Esophagus (tissue), 2 donors: ENCODE measurements around the gene MEGF11. TPM values are rescaled to one million over a fixed set of nuclear protein-coding genes. Genes with fewer than 3 reads are reported as not detected.

Experiments
- H3K27ac ChIP-seq, 2 donors: one replicate each; pipeline ENCODE4 v1.5.1; 2013; ENCODE audit warnings: low read depth in 2 of 2, mild to moderate bottlenecking in 2 of 2, inconsistent platforms in 1 of 2, low read length in 1 of 2, moderate library complexity in 1 of 2
- H3K27me3 ChIP-seq, 2 donors: one replicate each; pipeline ENCODE4 v1.6.1; 2013; ENCODE audit warnings: low read length in 2 of 2, control low read depth in 1 of 2, mild to moderate bottlenecking in 1 of 2; ENCODE audit not compliant: insufficient read depth in 2 of 2, control insufficient read depth in 1 of 2
- H3K36me3 ChIP-seq, 2 donors: one replicate each; pipeline ENCODE4 v1.6.1; 2013; ENCODE audit warnings: low read length in 1 of 2; ENCODE audit not compliant: control insufficient read depth in 2 of 2, insufficient read depth in 2 of 2
- H3K4me1 ChIP-seq, 2 donors: one replicate each; pipeline ENCODE4 v1.6.1; 2013; ENCODE audit warnings: low read length in 1 of 2; ENCODE audit not compliant: control insufficient read depth in 2 of 2, insufficient read depth in 2 of 2
- H3K4me3 ChIP-seq, 2 donors: one replicate each; pipeline ENCODE4 v1.5.1; 2013; ENCODE audit warnings: low read length in 2 of 2, mild to moderate bottlenecking in 2 of 2, low read depth in 1 of 2, moderate library complexity in 1 of 2
- H3K9me3 ChIP-seq, 2 donors: one replicate each; pipeline ENCODE4 v1.6.1; 2013; ENCODE audit warnings: mild to moderate bottlenecking in 2 of 2, low read depth in 1 of 2, low read length in 1 of 2, moderate library complexity in 1 of 2; ENCODE audit not compliant: control insufficient read depth in 2 of 2, insufficient read depth in 1 of 2
- whole genome bisulfite sequencing, 2 donors: extraction: QIAGEN DNeasy Blood & Tissue Kit; methylation state at CpG; one replicate each; pipeline ENCODE4 v1.1.7; 2013; 5-methylcytosine and 5-hydroxymethylcytosine counted together
- polyA plus RNA-seq, 2 donors: library from polyadenylated mRNA; stranded (reverse); fragments of 200-250 nt; gene quantifications; one replicate each; pipeline ENCODE4 v1.2.3, GENCODE V29; 2013
- donor health status: healthy with polysubstance abuse.
- donor health status: Bipolar disorder and iron deficiency.

The MEGF11 gene
- polyA plus RNA-seq, 2 donors, result not detected

DNA sequence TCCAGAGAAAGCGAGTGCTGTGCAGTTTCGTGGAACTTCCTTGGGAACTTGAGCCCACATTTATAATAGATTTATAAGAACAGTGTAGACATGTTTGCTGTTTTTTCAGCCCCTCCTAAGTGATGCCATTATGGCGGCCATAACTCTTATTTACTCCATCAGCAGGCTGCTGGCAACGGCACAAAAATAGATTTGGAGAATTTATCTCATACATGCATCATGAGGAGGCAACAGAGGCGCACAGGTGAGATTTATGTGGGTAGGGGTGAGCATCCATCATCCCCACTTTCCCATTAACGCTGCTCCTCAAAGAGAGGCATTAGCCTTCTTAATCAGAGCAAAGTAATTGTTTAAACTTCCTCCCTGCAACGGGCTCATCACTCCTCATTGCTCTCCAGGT, 201.7 kb downstream of the MEGF11 start:
- 71 to 75% methylated on average over 7 of the region's 7 CpGs for WGBS, 2 donors
- Histone ChIP-seq H3K4me3 (no peak overlapping the region), H3K27me3 (no peaks in the 10 kb centered on the region), H3K4me1 (no peaks in the 10 kb centered on the region), H3K36me3 (no peaks in the 10 kb centered on the region), H3K27ac (no peak overlapping the region), H3K9me3 (no peaks in the 10 kb centered on the region)

DNA sequence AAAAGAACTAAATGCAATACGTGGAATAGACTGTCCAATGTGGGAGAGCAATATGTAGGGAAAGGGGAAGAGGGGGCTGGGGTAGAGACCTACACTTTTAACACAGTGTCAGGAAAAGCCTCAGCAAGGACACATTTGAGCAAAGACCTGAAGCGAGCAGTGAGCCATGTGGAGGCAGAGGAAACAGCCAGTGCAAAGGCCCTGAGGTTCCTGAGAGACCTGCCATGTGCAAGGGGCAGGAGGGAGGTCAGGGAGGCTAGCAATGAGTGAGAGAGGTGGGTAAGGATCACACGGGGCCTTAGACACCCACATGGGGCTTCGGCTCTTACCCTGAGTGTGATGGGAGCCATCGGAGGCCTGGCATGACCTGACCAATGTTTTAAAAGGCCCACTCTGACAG, 203.3 kb downstream of the MEGF11 start:
- no peaks in the 10 kb centered on the region for H3K27me3 ChIP-seq
- no peaks in the 10 kb centered on the region for H3K4me1 ChIP-seq
- 84 to 85% methylated on average over 5 of the region's 5 CpGs for WGBS, 2 donors
- no peak overlapping the region for H3K27ac ChIP-seq
- no peaks in the 10 kb centered on the region for H3K36me3 ChIP-seq
- H3K4me3 ChIP-seq, result no peak overlapping the region
- H3K9me3 ChIP-seq, result peaks cover 0 to 2% of the 10 kb centered on the region in 2 donors

DNA sequence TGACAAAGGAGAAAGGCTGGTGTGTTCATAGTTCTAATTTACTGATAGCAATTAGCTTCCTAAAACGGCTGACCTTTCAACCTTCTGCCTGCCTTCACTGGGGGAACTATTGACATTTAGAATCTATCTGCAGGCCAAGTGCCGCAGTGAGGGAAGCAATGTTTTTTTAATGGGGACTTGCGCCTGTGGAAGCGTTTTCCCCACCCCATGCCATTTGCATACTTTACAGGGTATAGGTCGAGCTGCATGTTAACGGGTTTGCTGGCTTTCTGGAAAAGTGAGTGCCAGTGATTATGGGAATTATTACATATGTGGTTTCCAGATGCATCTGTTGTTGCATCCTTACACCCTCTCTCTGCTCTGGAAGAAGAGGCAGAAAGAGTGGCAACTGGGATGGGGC, 204.2 kb downstream of the MEGF11 start:
- Histone ChIP-seq H3K27ac (no peak overlapping the region), H3K27me3 (no peaks in the 10 kb centered on the region), H3K36me3 (no peaks in the 10 kb centered on the region), H3K4me1 (no peaks in the 10 kb centered on the region), H3K9me3 (peaks cover 0 to 2% of the 10 kb centered on the region in 2 donors), H3K4me3 (no peak overlapping the region)
- 59 to 77% methylated on average over 6 of the region's 6 CpGs for WGBS, 2 donors

DNA sequence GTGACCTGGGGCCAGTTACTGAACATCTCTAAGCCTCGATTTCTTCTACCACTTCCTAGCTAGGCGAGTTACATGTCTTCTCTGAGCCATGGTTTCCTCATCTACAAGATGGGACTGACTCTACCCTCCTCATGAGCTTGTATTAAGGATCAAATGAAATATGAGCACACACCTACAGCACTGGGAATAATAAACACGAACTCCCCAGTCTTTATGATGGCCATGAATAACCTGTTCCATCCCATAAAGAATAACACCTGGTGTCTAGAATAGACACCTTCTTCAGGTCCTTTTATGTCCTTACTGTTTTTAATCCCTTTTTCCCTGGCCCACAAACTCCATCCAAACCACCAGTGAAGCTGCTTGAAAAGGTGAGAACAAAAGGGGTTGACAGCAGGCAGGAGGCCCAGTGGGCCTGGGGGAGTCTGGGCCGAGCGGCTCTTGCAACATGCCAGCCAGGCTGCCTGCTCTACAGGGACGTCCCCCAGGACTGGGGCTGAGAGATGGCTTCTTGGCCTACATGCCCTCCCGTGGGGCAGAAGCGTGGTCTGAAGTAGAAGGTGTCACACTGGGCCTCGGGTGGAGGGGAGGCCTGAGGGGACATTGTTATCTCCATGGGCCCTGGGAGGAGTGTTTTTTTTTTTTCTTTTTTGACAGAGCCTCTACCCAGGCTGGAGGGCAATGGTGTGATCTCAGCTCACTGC, 206.1 kb downstream of the MEGF11 start:
- H3K9me3 ChIP-seq, result peaks cover 0 to 2% of the 10 kb centered on the region in 2 donors
- H3K27me3 ChIP-seq, result no peaks in the 10 kb centered on the region
- WGBS, 2 donors, result 73 to 82% methylated on average over 9 of the region's 9 CpGs
- no peaks in the 10 kb centered on the region for H3K36me3 ChIP-seq
- H3K4me1 ChIP-seq, result no peaks in the 10 kb centered on the region
- no peak overlapping the region for H3K27ac ChIP-seq
- H3K4me3 ChIP-seq, result no peak overlapping the region

DNA sequence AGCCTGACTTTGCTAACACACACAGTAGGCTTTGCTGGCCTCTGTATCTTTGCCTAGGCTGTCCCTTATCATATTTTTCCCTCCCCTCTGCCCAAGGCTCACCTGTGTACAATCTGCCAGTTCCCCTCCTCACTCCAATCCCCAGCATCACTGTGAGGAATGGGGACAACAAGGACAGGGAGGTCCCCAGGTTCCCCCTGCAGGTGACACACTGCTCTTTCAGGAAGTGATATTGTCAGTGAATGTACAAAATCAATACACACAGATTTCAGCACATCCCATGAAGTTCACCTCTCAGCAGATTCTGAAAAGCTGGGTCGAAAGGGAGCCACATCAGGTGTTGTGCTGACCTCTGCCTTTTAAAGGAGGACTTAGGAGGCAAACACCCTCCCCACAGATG, 206.8 kb downstream of the MEGF11 start:
- 57 to 71% methylated on average over 1 of the region's 1 CpG for WGBS, 2 donors
- no peaks in the 10 kb centered on the region for H3K4me1 ChIP-seq
- H3K4me3 ChIP-seq, result no peak overlapping the region
- H3K27me3 ChIP-seq, result no peaks in the 10 kb centered on the region
- H3K36me3 ChIP-seq, result no peaks in the 10 kb centered on the region
- peaks cover 0 to 2% of the 10 kb centered on the region in 2 donors for H3K9me3 ChIP-seq
- no peak overlapping the region for H3K27ac ChIP-seq

DNA sequence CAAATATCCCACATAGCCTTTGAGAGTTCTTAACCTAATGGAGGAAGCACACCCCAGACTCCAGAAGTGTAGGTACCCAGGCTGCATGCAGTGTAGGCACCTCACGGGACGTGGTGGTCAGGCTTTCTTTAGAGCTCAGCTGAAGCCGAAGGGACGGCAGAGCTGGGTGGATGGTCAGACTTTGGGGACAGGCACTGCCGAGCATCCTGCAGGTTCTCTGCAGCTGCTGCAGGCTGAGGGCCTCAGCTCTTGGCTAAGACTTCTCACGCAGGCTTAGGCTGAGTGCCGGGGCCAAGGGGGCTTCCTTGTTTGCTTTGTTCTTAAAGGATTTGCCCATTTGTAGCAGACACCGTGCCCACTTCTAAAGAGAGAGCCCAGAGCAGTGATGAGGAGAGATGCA, 207.2 kb downstream of the MEGF11 start:
- H3K27ac ChIP-seq, result no peak overlapping the region
- H3K27me3 ChIP-seq, result no peaks in the 10 kb centered on the region
- peaks cover 0 to 2% of the 10 kb centered on the region in 2 donors for H3K9me3 ChIP-seq
- H3K36me3 ChIP-seq, result no peaks in the 10 kb centered on the region
- H3K4me3 ChIP-seq, result no peak overlapping the region
- H3K4me1 ChIP-seq, result no peaks in the 10 kb centered on the region
- 61 to 71% methylated on average over 8 of the region's 8 CpGs for WGBS, 2 donors

DNA sequence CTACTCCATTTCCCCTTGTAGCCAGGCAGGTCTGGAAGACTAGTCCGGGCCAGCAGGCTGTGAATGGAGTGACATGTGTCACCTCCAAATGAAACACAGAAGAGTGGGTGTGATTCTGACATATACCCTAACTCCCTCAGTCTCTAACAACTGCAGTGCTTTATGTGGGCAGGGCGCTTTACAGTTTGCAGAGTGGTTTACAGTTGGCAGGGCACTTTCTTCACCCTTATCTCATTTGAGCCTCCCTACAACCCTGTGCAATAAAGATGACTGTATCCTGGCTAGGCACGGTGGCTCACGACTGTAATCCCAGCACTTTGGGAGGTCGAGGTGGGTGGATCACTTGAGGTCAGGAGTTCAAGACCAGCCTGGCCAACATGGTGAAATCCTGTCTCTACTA, 208.0 kb downstream of the MEGF11 start:
- H3K27ac ChIP-seq, result no peak overlapping the region
- no peaks in the 10 kb centered on the region for H3K4me1 ChIP-seq
- WGBS, 2 donors, result 79 to 83% methylated on average over 5 of the region's 5 CpGs
- no peak overlapping the region for H3K4me3 ChIP-seq
- H3K9me3 ChIP-seq, result peaks cover 0 to 2% of the 10 kb centered on the region in 2 donors
- H3K36me3 ChIP-seq, result no peaks in the 10 kb centered on the region
- no peaks in the 10 kb centered on the region for H3K27me3 ChIP-seq

DNA sequence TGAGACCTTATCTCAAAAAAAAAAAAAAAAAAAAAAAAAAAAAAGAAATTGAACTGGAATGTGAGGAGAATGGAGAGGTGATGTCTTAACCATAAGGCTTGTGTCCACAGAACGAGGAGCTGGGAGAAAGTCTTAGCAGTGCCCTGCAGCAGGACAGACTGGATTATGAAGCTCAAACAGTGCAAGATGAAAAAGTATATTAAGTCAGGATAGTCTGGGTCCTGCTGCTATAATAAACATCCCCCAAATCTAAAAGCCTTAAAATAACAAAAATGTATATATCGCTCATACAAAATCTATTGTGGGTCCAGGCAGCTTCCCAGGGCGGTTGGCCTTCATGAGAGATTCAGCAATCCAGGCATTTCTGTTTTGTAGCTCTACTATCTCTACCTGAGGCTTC, 208.7 kb downstream of the MEGF11 start:
- no peaks in the 10 kb centered on the region for H3K27me3 ChIP-seq
- no peaks in the 10 kb centered on the region for H3K36me3 ChIP-seq
- no peak overlapping the region for H3K4me3 ChIP-seq
- peaks cover 0 to 2% of the 10 kb centered on the region in 2 donors for H3K9me3 ChIP-seq
- H3K4me1 ChIP-seq, result no peaks in the 10 kb centered on the region
- WGBS, 2 donors, result 87 to 88% methylated on average over 3 of the region's 3 CpGs
- H3K27ac ChIP-seq, result no peak overlapping the region

DNA sequence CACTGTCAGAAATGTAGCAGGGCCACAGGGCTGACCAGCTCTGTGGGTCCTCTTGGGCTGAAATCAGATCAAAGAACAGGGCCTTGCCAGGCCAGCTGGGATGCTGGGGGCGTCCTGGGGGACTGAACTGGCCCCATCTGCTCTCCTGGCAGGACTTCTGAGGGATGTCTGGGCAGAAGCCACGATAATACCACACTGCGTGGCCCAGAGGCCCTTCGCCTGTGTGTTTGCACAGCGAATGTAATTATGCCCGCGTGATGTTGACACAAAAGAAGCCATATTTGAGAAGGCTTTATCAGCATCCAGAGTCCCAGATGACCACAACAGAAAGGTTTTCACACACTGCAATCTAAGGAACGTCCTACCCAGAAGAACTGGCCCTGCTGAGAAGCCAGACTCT, 210.3 kb downstream of the MEGF11 start:
- Histone ChIP-seq H3K9me3 (peaks cover 0 to 2% of the 10 kb centered on the region in 2 donors), H3K27me3 (no peaks in the 10 kb centered on the region), H3K4me3 (no peak overlapping the region), H3K4me1 (no peaks in the 10 kb centered on the region), H3K27ac (no peak overlapping the region), H3K36me3 (no peaks in the 10 kb centered on the region)
- WGBS, 2 donors, result 31 to 44% methylated on average over 8 of the region's 8 CpGs

DNA sequence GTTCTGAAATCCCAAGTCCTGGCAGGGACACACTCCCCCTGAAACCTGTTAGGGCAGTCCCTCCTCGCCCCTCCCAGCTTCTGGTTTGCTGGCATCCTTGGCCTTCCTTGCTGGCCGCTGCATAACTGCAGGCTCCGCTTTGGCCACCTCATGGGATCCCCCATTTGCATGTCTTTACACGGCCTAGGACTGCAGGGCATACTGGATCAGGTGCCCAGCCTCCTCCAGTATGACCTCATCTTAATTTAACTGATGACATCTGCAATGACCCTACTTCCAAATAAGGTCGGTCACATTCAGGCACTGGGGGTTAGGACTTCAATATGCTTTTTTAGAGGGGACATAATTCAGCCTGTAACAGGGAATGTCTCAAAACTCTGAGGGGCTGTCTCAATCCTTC, 210.9 kb downstream of the MEGF11 start:
- 42 to 53% methylated on average over 5 of the region's 5 CpGs for WGBS, 2 donors
- Histone ChIP-seq H3K27me3 (no peaks in the 10 kb centered on the region), H3K36me3 (no peaks in the 10 kb centered on the region)

More for the DNA sequence above, 210.9 kb downstream of the MEGF11 start:
- Histone ChIP-seq H3K4me1 (no peaks in the 10 kb centered on the region), H3K9me3 (peaks cover 0 to 2% of the 10 kb centered on the region in 2 donors), H3K4me3 (no peak overlapping the region), H3K27ac (no peak overlapping the region)
